HTERT RPE-1 (cell line): ENCODE measurements around the gene RNF227.
"Not testable (repeated sequence)": the region's sequence is repeated elsewhere in the genome, so short reads cannot be mapped to it uniquely, and the experiment has no call there.

Source experiments
- in situ Hi-C: fragments of 300-500 bp; cut with MboI; formaldehyde crosslinking; loops from 4 replicates; pipeline ENCODE4 v1.14.3; 2020; ENCODE audit warnings: low sequenced_read_pairs

Gene RNF227

GRCh38 chr17:7864995-7865650 lies 51.0 kb downstream of the RNF227 start:
- in situ Hi-C loops = no loop called here

- in situ Hi-C loops = not testable (repeated sequence)
Observed at GRCh38 chr17:7864384-7864783, 51.7 kb downstream of the RNF227 start.
